GM18873 (cell line): Measurements from ENCODE around the gene DDX53.

Experiments
- ATAC-seq: cut with Tn5 transposase; IDR thresholded peaks from one replicate; pipeline ENCODE4 v1.9.1; 2021; ENCODE audit warnings: mild to moderate bottlenecking, moderate library complexity, moderate number of reproducible peaks; ENCODE audit not compliant: unreplicated experiment, low FRiP score

The DDX53 gene

GRCh38 chrX:23048806-23049573, 49.2 kb downstream of the DDX53 start:
- ATAC-seq, result no peak

- no peak for ATAC-seq
Measured at GRCh38 chrX:23052324-23052723, 52.6 kb downstream of the DDX53 start.
